Thoracic aorta (tissue), 2 donors: ENCODE results near the gene SLC22A23. TPM values are rescaled to one million over a fixed set of nuclear protein-coding genes. Genes with fewer than 3 reads are reported as not detected.

Experiments used
- ATAC-seq: fragments of 150-250 bp; one replicate; pipeline ENCODE4 v1.8.0; 2017; ENCODE audit warnings: low read depth; ENCODE audit not compliant: insufficient number of reproducible peaks, low FRiP score
- DNase-seq: peaks from one replicate; pipeline ENCODE4 v3.0.0-alpha.2; 2020; ENCODE audit warnings: low spot score
- H3K27ac ChIP-seq, 2 donors: fragments of 200-600 bp; sonication (generic); 1 replicate in 1 of 2; 2 replicates in 1 of 2; pipeline ENCODE4 v1.5.1; 2016; ENCODE audit warnings: mild to moderate bottlenecking in 2 of 2, moderate library complexity in 2 of 2
- H3K27me3 ChIP-seq: fragments of 200-600 bp; sonication (generic); replicated peaks from 2 replicates; pipeline ENCODE4 v1.6.0; 2016; ENCODE audit warnings: mild to moderate bottlenecking; ENCODE audit not compliant: insufficient read depth
- H3K36me3 ChIP-seq: fragments of 200-600 bp; sonication (generic); one replicate; pipeline ENCODE4 v1.5.1; 2016
- H3K4me1 ChIP-seq, 2 donors: fragments of 200-600 bp; sonication (generic); 1 replicate in 1 of 2; 2 replicates in 1 of 2; pipeline versions ENCODE4 v1.5.1 to v1.6.0; 2016; ENCODE audit warnings: low read depth in 2 of 2, mild to moderate bottlenecking in 1 of 2; ENCODE audit not compliant: control insufficient read depth in 1 of 2
- H3K4me3 ChIP-seq: fragments of 200-600 bp; sonication (generic); 2 replicates; pipeline ENCODE4 v1.5.1; 2016; ENCODE audit warnings: mild to moderate bottlenecking
- H3K9me3 ChIP-seq: fragments of 200-600 bp; sonication (generic); 2 replicates; pipeline ENCODE4 v1.5.1; 2016
- CTCF ChIP-seq: fragments of 200-600 bp; sonication (generic); IDR thresholded peaks from one replicate; pipeline ENCODE4 v1.5.1; 2019; ENCODE audit warnings: antibody characterized with exemption
- total RNA-seq, 2 donors: library from RNA; depleted of rRNA; stranded (reverse); fragments of >200 nt; gene quantifications; one replicate each; pipeline versions ENCODE4 v1.1.0 to v1.2.3, GENCODE V29; 2016

The SLC22A23 gene
- total RNA-seq, 2 donors from 2014 or later: 5.1 to 9.7 TPM

DNA sequence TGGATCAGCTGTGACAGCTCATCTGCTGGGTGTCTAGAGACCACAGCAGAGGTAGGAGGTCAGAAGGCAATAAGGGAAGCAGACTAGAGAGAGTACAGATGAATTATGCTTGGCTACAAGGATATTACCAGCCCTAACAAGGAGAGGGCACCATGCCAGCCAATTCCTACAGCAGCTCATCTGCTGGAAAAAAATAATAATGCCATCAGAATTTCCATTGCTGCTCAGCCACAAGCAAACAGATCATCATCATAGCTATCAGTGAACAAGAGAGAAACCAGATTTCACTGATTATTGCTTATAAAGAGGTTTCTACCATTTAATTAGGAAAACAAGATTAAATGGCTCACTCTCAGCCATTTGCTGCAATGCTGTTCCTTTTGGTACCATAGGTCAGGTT, 131.6 kb downstream of the SLC22A23 start:
- no peak for ATAC-seq
- no peak for DNase-seq
- no peak for TF ChIP-seq CTCF
- Histone ChIP-seq H3K4me1 (no peaks in the 10 kb centered on the region), H3K27ac (no peak overlapping the region), H3K4me3 (no peak overlapping the region), H3K9me3 (no peaks in the 10 kb centered on the region), H3K36me3 (no peaks in the 10 kb centered on the region), H3K27me3 (no peaks in the 10 kb centered on the region)

DNA sequence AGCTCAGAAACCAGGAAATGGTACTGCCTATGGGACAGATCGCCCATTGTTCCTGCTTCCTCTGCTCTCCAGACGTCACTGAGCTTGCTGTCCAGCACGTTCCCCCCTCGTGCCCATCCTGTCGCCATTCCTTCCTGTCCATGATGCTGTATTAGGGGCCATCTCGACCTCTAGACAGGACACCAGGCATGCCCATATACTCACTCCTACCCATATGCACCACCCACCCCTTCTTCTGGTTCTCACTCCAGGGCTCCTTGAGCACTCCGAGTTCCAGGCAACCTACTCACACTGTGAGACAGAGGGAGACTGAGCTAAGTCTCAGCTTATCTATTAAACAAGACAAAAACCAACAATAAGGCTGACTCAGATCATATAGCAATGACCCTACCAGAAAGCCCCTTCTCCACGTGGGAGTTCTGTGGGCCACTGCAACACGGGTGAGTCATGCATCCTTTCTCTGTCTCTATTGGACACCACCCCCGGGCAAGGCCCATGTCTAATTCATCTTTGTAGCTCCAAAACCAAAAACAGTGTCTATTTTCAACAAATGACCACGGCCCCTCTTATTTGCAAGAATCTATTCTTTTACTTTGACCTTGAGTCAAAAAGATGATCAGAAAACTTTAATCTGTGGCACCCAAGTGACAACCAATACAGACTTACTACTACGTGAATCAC, 132.4 kb downstream of the SLC22A23 start:
- ATAC-seq: peak; percentile 27
- no peaks in the 10 kb centered on the region for H3K27me3 ChIP-seq
- no peak for DNase-seq

GRCh38 chr6:3323696-3324261, 133.1 kb downstream of the SLC22A23 start:
- no peak for ATAC-seq
- no peak for TF ChIP-seq CTCF
- Histone ChIP-seq H3K9me3 (no peaks in the 10 kb centered on the region), H3K4me3 (no peak overlapping the region), H3K4me1 (no peaks in the 10 kb centered on the region), H3K27ac (no peak overlapping the region), H3K36me3 (no peaks in the 10 kb centered on the region), H3K27me3 (no peaks in the 10 kb centered on the region)
- no peak for DNase-seq

More for the DNA sequence above, 132.4 kb downstream of the SLC22A23 start:
- H3K27ac ChIP-seq: no peak overlapping the region
- H3K36me3 ChIP-seq: no peaks in the 10 kb centered on the region
- H3K4me1 ChIP-seq: no peaks in the 10 kb centered on the region
- no peaks in the 10 kb centered on the region for H3K9me3 ChIP-seq
- no peak for TF ChIP-seq CTCF
- H3K4me3 ChIP-seq: no peak overlapping the region

GRCh38 chr6:3323148-3323547, 133.7 kb downstream of the SLC22A23 start:
- Histone ChIP-seq H3K9me3 (no peaks in the 10 kb centered on the region), H3K4me3 (no peak overlapping the region), H3K36me3 (no peaks in the 10 kb centered on the region), H3K27me3 (no peaks in the 10 kb centered on the region), H3K4me1 (no peaks in the 10 kb centered on the region), H3K27ac (no peak overlapping the region)
- TF ChIP-seq CTCF: no peak
- ATAC-seq: no peak
- no peak for DNase-seq

DNA sequence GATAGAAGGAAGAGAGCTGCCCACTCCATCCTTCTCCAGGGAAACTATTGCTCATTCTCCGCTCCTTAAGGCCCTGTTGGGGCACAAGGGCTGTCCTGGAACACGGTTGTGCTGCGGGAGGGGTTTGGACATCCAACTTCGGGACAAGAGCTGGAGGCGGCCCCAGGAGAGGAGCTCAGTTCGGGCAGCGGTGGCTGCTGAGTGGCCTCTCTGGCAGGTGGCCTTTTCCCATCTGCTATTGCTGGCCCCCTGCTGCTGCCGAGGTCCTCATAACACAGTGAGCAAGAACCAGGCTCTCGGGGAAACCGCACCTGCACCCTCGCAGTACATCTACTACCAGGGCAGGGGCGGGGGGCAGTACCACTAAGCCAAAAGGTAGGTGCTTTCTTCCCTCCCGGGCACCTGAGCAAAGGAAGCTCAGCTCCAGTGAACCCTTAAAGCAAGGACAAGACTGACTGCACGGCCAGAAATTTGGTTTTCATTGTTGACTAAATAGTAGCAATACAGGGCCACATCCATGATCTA, 134.4 kb downstream of the SLC22A23 start:
- ATAC-seq (no peak), DNase-seq (no peak)
- Histone ChIP-seq H3K9me3 (no peaks in the 10 kb centered on the region), H3K36me3 (no peaks in the 10 kb centered on the region), H3K27me3 (no peaks in the 10 kb centered on the region), H3K27ac (no peak overlapping the region), H3K4me3 (no peak overlapping the region), H3K4me1 (no peaks in the 10 kb centered on the region)
- TF ChIP-seq CTCF: no peak
